Suppressor macrophage treated with lipopolysaccharide for 4 hours (primary cell): Measurements from ENCODE around the gene DNAI7.
A peak's percentile ranks its signal among the peaks of the same experiment; 100 is the strongest.

Source experiments
- DNase-seq: peaks from one replicate; pipeline ENCODE4 v3.0.0-alpha.2; 2020

The DNAI7 gene

DNA sequence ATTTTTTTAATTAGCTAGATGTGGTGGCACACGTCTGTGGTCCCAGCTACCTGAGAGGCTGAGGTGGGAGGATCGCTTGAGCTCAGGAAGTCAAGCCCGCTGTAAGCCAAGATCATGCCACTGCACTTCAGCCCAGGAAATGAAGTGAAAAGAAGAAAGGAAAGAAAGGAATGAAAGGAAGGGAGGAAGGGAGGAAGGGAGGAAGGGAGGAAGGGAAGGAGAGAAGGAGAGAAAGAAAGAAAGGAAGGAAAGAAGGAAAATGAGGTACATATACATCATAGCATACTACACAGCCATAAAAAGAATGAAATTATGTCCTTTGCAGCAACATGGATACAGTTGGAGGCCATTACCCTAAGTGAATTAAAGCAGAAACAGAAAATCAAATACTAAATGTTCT, 12.2 kb downstream of the DNAI7 start:
- DNase-seq, result no peak

DNA sequence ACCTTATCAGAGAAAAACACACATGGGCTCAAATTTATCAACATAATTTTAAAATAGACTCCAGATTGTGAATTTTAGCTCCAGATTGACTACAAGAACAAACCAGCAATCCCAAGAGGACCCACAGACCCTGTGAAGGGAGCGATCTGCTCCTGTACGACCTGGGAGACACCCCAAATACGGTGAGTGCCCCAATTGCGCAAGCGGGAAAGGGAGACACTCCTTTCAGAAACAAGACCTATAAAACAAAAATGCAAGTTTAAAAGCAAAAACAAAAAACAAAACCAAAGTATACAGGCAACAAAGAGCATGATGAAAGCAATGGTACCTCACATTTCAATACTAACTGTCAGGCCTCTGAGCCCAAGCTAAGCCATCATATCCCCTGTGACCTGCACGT, 32.1 kb downstream of the DNAI7 start:
- no peak for DNase-seq

DNA sequence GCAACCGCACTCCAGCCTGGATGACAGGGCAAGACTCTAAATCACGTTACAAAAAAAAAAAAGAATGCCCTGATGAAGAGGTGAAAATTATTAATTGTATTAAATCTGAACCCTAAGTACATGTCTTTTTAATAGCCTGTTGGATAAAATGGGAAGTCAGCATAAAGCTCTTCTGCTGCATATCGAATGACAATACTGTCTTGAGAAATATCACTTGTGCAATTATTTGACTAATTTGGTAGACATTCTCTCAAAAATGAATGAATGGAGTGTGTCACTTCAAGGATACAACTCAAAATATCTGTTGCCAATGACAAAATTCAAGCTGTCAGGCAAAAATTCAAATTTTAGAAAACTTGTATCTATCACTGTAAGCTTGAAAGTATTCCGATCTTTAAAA, 38.9 kb downstream of the DNAI7 start:
- peak; percentile 34 for DNase-seq

DNA sequence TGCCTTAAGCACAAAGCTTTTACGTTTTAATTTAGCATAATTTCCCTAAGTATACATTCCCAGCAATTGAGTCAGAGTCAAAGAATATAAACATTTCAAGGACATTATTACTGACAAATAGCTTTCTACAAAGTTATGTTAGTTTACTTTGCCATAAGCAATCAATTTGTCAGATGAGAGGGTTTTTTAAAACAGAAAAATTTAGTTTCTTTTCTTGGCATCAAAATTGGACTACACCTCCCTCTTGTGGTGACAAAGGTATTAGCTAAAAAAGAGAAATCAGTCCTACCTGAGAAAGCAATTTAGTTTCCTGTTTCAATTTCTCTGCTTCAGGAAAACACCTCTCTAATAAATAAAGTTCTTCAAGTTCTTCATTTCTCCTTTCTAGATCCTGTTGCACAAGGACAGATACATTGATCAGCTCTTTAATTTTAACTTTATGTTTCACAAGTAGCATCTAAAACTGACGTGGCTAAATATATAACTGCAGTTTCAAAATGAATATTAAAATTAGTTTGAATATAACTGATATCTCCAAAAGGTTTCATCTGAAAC, 39.9 kb downstream of the DNAI7 start:
- peak; percentile 27 for DNase-seq

DNA sequence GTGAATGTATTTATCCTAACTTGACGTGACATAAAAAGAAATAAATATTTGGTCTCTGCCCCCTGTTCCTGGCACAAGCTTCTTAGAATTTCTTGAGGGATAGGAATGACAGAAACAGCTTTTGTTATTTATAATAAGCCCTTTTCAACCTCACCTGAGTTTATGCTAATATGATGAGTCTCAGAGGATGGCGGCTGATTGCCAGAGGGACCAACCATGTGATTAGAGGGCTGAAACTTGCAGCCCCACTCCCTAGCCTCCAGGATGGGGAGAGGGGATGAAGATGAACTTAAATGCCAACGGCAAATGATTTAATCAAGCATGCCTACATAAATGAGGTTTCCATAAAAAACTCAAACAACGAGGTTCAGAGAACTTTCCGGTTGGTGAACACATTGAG, 42.9 kb downstream of the DNAI7 start:
- no peak for DNase-seq

DNA sequence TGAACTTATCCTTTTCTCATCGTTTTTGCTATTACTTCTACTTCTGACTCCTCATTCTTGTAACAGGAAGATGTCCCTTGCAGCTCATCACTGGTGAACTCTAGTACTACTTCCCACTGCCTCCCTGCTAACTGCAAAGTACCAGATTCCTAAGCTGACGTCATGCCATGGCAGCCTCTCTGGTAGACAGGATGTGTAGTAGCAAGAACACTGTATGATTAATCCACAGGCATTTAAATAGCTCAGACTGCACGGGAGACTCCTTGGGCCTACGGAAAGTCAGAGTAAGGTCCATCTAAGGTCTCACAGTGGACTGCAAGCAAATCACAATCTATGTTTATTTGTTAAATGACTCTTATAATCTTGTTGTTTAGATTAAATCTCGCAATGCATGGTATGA, 43.5 kb downstream of the DNAI7 start:
- DNase-seq, result peak; percentile 44

DNA sequence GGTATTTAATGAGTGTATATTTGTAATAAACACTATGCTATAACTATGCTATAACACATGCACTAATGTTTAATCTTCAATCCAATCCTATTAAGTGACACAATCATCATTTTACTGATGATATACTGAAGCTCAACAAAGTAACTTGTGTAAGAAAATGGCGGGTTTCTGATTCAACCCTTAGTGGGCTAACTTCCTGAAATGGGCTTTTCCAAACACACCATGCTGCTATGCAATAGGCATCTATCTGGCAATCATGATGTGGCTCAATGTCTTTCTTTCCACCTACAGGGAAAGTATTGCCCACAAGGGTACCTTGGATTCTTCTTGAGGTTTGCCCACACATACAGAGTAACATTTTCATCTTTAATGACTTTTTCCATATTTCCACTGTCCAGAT, 48.3 kb downstream of the DNAI7 start:
- peak; percentile 16 for DNase-seq

DNA sequence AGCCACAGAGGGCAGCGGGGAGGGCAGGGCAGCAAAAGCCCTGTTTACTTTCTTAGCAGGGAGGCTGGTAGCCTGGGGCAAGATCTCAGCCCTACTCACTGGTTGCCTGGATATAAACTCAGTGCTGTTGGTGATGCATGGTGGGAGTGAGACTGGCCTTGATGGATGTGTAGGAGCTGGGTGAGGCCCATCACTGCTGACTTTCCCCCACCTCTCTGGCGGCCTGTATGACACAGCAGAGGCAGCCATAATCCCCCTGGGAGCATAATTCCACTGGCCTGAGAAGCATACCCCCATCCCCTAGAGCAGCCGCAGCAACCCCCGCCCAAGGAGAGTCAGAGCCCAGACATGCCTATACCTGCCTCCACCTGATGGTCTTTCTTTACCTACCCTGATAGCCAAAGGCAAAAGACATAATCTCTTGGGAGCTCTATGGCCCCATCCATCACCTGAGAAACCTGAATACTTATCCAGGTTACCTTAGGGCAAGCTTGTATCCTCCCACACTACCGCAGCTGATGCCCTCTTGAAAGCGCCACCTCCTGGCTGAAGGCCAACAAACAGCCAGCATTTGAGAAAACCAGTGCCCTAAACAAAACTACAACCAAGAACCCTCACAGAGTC, 59.3 kb downstream of the DNAI7 start:
- DNase-seq, result no peak

DNA sequence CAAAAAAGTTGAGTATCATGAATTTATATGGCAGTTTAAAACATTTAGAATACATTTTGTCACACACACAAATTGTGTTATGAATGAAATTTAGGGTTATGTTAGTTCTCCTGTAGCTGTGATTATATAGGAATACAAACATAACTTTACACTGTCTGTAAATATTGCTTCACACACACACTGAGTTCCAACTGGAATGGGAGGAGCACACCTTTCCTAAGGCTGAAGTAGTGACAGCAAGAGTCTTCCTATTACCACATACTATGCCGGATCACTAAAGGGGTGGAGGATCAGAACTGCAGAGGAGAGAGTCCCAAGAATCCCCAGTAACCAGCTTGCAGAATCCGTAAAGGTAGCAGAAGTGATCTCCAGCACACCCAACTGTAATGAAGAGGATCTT, 63.7 kb downstream of the DNAI7 start:
- no peak for DNase-seq

DNA sequence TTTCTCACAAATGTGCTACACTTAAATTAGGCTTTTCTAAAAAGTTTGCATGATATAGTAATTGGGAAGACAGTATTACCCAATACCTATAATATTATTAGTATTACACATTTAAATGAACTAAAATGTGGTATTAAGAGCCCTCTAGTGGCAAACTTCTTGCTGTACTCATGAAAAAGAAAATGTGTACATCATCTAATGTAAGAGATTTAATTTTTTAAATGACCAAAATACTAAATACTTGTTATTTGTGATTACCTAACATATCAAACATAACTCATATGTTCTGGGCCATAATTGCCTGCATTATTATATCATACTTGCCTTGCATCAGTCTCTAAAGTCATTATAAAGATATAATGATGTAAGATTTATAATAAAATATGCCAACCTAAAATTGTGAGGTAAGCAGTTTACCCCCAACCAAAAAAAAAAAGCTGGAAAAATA, 64.2 kb downstream of the DNAI7 start:
- DNase-seq, result peak; percentile 82

DNA sequence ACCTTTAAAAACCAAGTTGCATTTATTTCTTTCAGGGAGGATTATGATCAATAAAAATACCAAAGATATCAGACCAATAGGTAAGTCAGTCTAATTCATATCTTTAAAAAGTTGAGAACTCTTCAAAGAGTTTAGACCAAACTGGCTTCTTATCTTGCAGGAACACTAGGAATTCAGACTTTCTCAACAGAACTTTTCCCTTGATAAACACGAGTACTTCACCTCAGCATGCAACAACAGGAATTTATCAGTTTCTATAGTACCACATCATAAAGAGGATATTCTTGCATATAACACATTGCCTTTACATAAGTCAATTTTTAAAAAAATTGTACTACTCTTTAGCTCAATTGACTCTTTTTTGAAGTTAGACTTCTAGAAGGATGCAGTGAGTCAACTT, 68.2 kb downstream of the DNAI7 start:
- DNase-seq, result no peak

DNA sequence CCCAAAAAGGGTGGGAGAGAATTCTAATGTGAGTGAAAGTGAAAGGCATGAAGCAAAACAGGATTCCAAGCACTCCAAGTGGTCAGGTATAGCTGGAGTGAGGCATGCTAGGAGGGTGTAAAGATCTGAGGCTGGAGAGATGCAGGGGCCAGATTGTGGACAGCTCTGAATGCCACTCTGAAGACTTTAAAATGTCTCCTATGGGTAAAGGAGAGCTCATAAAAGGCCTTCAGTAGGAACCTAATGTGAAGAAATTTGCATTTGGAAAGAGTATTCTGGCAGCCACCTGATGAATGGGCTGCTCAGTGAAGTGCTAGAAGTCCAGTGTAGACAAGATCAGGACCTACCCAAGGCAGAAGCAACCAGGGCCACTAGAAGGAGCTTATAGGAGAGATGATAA, 68.9 kb downstream of the DNAI7 start:
- DNase-seq, result no peak

DNA sequence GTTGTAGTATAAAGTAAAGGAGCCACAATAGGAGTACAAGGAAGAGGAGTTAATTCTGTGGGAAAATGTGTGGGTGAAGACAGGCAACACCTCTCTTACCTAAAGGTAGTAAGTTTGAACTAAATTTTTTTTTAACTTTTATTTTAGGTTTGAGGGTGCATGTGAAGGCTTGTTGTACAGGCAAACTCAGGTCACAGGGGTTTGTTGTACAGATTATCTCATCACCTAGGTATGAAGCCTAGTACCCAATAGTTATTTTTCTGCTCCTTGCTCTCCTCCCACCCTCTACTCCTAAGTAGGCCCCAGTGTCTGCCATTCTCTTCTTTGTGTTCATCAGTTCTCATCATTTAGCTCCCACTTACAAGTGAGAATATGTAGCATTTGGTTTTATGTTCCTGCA, 70.5 kb downstream of the DNAI7 start:
- no peak for DNase-seq

DNA sequence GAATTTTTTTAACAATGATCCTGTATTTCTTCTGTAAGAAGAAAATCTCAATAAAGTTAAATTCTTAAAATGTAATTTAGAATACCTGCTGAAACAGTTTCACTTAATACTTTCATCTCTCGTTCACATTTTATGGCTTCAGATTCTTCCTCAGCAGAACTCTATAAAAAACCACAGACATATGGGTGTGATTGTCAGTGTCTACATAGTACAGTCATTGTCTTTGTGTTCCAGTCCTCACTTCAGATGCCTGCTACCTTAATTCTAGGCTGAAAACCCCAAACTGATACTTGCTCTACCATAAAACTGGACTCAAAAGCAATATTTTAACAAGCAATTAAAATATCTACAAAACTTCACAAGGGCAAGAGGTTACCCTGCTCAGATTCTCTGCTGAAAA, 71.8 kb downstream of the DNAI7 start:
- no peak for DNase-seq

DNA sequence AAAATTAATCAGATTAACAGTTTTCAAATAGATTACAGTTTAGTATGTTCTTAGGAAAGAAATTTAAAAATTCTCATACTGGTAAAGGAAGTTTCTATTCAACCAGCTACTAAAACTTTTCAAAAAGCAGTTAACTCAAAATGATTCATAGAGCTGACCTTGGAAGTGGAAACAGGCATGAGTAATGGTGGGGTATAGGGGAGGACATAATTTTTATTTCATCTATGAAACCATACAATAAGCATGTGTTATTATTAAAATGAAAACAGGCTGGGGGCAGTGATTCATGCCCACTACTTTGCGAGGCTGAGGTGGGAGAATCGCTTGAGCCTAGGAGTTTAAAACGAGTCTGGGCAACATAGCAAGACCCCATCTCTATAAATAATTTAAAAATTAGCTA, 73.0 kb downstream of the DNAI7 start:
- DNase-seq, result no peak

DNA sequence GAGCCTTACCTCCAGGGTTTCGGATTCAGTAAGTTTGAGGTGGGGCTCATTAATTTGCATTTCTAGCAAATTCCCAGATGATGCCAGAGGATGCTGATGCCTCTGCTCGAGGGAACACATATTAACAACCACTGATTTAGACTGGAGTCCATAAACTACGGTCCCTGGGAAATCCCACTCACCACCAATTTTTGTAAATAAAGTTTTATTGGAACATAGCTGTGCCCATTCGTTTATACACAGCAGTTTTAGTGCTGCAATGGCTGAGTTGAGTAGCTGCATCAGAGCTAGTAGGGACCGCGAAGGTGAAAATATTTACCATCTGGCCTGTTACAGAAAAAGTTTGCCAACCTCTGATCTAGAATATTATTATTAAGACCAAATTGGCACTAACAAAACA, 73.8 kb downstream of the DNAI7 start:
- no peak for DNase-seq

DNA sequence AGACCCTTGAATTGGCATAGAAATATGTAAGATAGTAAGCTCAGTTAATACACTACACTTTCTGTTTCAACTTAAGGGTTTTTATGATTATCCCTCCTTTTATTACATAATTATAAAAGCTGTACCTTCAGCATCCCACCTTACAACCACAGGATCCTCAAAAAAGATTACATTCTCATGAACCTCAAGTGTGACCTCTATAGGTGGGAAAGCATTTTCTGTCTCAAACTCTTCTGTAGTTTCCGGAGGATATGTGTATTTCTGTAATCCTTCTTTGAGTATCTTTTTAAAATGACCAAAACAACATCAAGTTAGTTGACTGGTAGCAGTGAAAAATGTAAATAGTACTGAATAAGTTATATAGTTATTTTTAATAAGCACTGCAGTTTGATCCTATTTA, 75.9 kb downstream of the DNAI7 start:
- no peak for DNase-seq

DNA sequence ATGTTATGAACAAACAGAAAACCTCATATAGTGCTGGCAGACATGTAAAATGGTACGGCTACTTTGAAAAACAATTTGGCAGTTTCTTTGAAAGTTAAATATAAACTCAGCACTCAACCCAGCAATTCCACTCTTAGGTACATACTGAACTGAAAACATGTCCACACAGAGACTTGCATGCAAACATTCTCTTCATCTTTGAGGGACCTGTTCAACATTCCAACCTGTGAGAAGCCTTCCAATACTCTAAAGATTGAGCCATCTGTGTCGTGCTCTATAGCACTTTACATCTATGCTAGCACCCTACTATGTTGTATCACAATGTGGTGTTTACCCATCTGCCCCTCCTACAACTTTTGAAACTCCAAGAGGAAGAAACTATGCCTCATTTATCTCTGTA, 79.3 kb downstream of the DNAI7 start:
- DNase-seq, result no peak

DNA sequence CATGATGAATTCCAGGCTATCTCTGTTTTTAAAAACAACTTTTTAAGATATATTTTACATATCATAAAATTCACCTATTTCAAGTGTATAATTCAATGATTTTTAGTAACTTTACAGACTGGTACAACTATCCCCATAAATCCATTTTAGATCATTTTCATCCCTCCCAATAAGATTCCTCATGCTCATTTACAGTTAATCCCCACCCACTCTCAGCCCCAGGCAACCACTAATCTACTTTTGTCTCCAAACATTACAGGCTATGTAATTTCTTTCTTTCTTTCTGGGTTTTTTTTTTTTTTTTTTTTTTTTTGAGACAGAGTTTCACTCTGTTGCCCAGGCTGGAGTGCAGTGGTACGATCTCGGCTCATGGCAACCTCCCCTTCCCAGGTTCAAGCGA, 81.3 kb downstream of the DNAI7 start:
- no peak for DNase-seq

DNA sequence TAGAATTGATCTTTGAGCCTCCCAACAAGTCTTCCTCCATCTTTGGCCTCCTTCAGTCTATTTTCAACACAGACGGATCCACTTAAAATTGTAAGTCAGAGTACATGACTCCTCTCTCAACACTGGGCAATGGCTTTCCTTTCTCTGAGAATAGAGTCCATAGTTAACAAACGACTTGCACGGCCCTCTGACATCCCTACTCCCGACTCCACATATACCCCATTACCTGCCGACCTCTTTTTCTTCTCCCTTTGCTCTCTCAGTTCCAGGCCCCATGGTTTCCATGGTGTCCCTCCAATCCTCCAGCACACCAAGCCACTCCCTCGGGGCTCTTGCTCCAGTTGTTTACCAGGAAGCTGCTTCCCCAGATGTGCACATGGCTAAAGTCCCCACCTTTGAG, 84.7 kb downstream of the DNAI7 start:
- DNase-seq, result no peak

DNA sequence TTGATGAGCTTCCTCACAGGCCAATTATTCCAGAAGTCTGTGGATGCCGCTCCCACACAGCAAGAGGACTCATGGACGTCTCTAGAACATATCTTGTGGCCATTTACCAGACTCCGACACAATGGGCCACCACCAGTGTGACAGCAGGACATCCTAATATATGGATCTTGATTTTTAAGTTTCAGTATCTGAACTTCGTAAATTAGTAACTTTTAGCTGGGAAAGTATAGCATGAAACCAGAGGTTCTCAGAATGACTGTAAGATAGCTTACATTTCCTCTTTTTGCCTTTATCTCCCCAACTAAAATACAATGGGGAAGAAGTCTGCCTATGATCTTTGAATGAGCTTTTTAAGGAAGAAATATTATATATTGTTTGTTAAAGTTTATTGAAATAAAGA, 87.0 kb downstream of the DNAI7 start:
- peak; percentile 40 for DNase-seq

DNA sequence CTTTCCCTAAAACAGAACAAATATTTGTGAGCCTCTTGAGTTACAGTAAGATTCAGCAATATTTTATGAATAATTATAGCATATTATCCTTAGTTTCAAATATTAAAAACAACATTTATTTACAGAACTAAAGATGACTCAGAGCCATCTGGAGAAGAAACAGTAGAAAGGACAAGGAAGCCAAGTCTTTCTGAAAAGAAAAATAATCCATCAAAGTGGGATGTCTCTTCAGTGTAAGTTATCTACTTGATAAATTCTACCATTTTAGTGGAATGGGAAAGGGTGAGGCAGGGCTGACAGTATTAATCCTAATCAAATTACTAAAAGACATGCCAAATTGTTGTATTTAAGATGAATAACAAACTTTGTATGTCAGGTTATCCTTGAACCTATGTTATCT, 88.1 kb downstream of the DNAI7 start:
- DNase-seq, result no peak

DNA sequence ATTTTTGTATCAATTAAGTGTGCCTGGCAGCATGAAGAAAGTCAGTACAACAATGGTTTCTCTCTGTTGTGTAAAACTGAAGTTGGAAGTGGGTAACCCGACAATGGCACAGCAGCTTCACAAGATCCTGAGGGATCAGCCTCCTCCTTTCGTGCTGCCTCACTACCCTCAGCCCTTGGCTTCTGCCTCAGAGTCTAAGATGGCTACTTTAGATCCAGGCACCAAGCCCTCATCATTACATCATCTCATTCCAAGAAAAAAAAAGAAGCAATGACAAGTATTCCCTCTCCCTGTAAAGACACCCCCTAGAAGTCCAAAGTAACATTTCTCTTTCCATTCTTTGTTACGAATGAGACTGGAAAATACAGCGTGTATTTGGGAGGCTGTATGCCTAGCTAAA, 92.6 kb downstream of the DNAI7 start:
- no peak for DNase-seq

DNA sequence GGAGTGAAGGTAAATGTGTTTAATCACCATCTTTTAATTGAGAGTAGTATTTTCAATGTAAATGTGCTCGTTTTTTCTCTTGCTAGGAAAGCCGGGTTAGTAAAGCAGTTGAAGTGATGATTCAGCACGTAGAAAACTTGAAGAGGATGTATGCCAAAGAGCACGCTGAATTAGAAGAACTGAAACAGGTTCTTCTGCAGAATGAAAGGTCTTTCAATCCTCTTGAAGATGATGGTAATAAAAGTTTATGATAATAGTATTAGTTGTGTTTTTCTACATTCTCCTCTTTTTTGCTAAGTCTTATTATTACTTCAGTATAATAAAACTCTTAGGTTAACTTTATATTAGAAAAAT, 93.9 kb downstream of the DNAI7 start:
- DNase-seq, result peak; percentile 55
